Endothelial cell (in vitro differentiated cells): Measurements from ENCODE around the gene LRRFIP1. TPM values are rescaled to one million over a fixed set of nuclear protein-coding genes. Genes with fewer than 3 reads are reported as not detected.

Experiments
- DNase-seq: peaks from one replicate; pipeline ENCODE4 v3.0.0; 2021; ENCODE audit warnings: low spot score
- H3K27ac Mint-ChIP-seq: one replicate; pipeline ENCODE4 v1.8.0; 2021; ENCODE audit warnings: mixed read lengths, inconsistent platforms; ENCODE audit not compliant: unreplicated experiment
- H3K27me3 Mint-ChIP-seq: one replicate; pipeline ENCODE4 v1.8.0; 2021; ENCODE audit warnings: mild to moderate bottlenecking, moderate library complexity, mixed read lengths, inconsistent platforms; ENCODE audit not compliant: unreplicated experiment
- H3K36me3 Mint-ChIP-seq: one replicate; pipeline ENCODE4 v1.8.0; 2021; ENCODE audit warnings: mild to moderate bottlenecking, low read depth, mixed read lengths, inconsistent platforms; ENCODE audit not compliant: unreplicated experiment
- H3K4me1 Mint-ChIP-seq: one replicate; pipeline ENCODE4 v1.8.0; 2021; ENCODE audit warnings: mild to moderate bottlenecking, mixed read lengths, inconsistent platforms; ENCODE audit not compliant: unreplicated experiment
- H3K4me3 Mint-ChIP-seq: one replicate; pipeline ENCODE4 v1.8.0; 2021; ENCODE audit warnings: mild to moderate bottlenecking, mixed read lengths, inconsistent platforms; ENCODE audit not compliant: unreplicated experiment
- H3K9me3 Mint-ChIP-seq: one replicate; pipeline ENCODE4 v1.8.0; 2021; ENCODE audit warnings: mixed read lengths, inconsistent platforms; ENCODE audit not compliant: unreplicated experiment
- total RNA-seq: library from RNA; stranded (reverse); fragmentation: NEBNext Ultra II Directional; extraction: Animal tissue kit (Norgen Biotek cat#: 25700); gene quantifications from one replicate; pipeline ENCODE4 v1.2.1, GENCODE V29; 2021; ENCODE audit not compliant: unreplicated experiment
- TF ChIP-seq, protein P1 (sequence below): fragments of 200-600 bp; sonication (generic); IDR thresholded peaks from one replicate; pipeline ENCODE4 v1.5.0; 2021; ENCODE audit warnings: antibody characterized with exemption; ENCODE audit not compliant: unreplicated experiment

LRRFIP1 gene
- total RNA-seq, 1 donor from 2014 or later = 105 TPM

DNA sequence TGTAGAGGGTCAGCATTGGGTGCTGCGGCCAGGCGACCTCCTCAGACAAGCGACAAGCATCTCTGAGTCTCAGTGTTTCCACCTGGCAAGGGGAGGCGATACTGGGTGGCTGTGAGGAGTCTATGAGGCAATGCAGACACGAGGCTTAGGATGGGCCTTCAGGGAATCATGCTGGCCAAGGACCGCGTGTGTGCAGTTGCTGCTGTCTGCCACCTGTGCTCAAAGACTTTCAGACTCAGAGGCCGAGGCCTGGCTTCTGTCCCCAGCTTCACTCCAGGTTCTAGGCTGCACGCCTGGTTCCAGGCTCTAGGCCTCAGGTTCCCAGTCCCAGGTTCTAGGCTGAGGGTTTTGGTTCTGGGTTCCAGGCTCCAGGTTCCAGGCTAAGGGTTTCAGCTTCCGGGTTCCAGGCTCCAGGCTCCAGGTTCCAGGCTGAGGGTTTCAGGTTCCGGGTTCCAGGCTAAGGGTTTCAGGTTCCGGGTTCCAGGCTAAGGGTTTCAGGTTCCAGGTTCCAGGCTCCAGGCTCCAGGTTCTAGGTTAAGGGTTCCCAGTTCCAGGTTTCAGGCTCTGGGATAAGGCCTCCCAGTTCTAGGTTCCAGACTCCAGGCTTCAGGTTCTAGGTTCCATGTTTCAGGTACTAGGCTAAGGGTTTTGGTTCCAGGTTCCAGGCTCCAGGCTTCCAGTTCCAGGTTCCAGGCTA is 14.8 kb downstream of the LRRFIP1 start:
- Mint-ChIP-seq H3K27ac (no peak overlapping the region), H3K27me3 (peaks cover 8% of the 10 kb centered on the region), H3K4me1 (peaks cover 34% of the 10 kb centered on the region), H3K4me3 (no peak overlapping the region), H3K36me3 (peaks cover 10% of the 10 kb centered on the region), H3K9me3 (no peaks in the 10 kb centered on the region)
- DNase-seq = no peak
- TF ChIP-seq, protein P1, sequence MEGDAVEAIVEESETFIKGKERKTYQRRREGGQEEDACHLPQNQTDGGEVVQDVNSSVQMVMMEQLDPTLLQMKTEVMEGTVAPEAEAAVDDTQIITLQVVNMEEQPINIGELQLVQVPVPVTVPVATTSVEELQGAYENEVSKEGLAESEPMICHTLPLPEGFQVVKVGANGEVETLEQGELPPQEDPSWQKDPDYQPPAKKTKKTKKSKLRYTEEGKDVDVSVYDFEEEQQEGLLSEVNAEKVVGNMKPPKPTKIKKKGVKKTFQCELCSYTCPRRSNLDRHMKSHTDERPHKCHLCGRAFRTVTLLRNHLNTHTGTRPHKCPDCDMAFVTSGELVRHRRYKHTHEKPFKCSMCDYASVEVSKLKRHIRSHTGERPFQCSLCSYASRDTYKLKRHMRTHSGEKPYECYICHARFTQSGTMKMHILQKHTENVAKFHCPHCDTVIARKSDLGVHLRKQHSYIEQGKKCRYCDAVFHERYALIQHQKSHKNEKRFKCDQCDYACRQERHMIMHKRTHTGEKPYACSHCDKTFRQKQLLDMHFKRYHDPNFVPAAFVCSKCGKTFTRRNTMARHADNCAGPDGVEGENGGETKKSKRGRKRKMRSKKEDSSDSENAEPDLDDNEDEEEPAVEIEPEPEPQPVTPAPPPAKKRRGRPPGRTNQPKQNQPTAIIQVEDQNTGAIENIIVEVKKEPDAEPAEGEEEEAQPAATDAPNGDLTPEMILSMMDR = no peak

DNA sequence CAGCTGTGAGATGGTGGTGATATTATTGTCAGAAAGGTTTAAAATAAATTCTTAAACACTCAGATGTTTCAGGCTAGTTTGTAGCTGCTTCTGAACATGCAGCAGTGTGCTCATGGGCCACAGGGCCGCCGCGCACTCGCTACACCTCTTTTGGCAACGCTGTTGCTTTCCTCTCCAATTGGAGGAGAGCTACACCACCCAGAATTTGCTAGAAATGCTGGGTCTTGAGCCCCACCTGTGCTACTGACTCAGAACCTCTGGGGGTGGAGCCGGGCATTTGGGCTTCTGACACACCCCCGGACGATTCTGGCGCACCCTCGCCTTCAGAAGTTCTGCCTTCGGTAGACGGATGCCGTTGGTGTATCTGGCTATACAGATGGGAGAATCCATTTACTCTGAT is 15.7 kb downstream of the LRRFIP1 start:
- Mint-ChIP-seq H3K27ac (no peak overlapping the region), H3K27me3 (peaks cover 5% of the 10 kb centered on the region), H3K4me1 (peaks cover 39% of the 10 kb centered on the region), H3K36me3 (peaks cover 10% of the 10 kb centered on the region), H3K4me3 (no peak overlapping the region), H3K9me3 (no peaks in the 10 kb centered on the region)
- no peak for DNase-seq
- TF ChIP-seq, protein P1 = no peak

DNA sequence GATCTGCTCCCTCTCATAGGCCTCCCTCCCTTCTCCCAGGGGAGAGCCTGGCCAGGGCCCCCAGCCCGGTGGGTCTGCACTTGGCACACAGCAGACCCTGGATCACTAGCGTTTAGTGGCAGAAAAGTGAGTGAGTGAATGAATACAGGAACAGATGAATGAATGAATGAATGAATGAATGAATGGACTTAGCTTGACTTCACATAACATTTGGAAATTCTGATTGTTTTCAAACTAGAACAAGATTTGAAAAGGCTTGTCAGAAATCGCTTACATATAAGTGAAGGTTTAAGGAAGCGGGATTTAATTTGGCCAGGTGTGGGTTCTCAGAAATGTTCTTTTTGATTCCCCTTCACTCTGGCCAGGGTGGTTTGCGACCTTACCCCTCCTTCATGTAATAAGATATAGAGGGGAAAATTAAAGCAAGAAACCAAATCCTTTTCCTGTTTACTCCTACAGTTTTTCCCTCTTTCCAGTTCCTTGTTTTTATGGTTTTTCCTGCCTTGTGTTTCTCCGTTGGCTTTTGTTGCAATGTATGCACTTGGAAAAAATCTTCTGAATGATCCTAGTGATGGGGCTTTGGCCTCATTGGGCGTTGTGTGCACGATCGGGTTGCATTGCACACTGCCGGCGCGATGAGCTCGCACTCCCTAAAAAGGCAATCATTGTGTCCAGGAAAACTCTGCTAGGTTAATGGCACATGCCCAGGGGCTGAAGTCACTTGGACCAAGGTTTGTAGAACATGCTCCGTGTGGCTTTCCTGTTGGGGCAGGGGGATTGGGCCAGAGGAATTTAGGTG is 16.4 kb downstream of the LRRFIP1 start:
- no peak for DNase-seq
- Mint-ChIP-seq H3K4me3 (peak overlapping the region; percentile 52), H3K27me3 (peaks cover 5% of the 10 kb centered on the region), H3K9me3 (no peaks in the 10 kb centered on the region), H3K36me3 (peaks cover 10% of the 10 kb centered on the region), H3K4me1 (peaks cover 45% of the 10 kb centered on the region), H3K27ac (peak overlapping the region; percentile 88)
- TF ChIP-seq, protein P1 = no peak

DNA sequence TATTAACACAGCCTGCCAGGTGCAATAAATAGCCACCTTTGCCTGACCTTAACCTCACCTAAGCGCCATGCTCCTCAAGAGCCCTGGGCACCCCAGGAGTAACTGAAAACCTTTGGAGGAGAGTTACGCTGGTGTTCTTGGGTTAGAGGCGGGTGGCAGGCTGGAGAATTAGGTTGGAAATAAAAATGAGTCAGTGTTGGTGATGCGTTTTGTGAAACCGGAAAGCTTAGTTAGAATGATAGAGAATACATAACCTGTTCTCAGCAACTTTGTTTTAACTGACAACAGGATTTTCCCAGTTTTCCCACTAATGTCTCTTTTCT is 17.0 kb downstream of the LRRFIP1 start:
- no peak overlapping the region for H3K27ac Mint-ChIP-seq
- H3K4me3 Mint-ChIP-seq = no peak overlapping the region
- H3K9me3 Mint-ChIP-seq = no peaks in the 10 kb centered on the region
- TF ChIP-seq, protein P1 = no peak
- peaks cover 10% of the 10 kb centered on the region for H3K36me3 Mint-ChIP-seq
- peaks cover 5% of the 10 kb centered on the region for H3K27me3 Mint-ChIP-seq
- peaks cover 46% of the 10 kb centered on the region for H3K4me1 Mint-ChIP-seq
- DNase-seq = no peak

DNA sequence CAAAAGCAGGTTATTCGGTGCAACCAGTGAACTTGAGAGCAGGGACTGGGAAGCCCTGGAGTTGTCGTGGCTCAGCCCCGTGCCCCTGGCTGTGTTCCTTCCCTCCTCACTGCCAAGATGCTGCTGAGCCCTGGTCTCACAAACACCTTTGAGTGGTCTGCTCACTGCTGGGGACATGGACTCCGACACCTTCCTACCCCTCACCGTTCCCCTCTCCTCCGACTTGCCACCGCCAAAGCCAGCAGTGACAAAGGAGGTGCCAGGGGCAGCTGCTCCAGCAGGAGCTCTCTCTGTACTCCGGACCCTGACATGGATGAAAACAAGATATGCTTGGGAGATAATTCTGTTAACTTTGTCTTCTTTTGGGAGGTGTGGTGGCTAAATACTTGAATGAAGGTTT is 17.9 kb downstream of the LRRFIP1 start:
- Mint-ChIP-seq H3K9me3 (no peaks in the 10 kb centered on the region), H3K27me3 (peaks cover 5% of the 10 kb centered on the region), H3K36me3 (peaks cover 15% of the 10 kb centered on the region), H3K4me3 (no peak overlapping the region), H3K4me1 (peaks cover 52% of the 10 kb centered on the region), H3K27ac (no peak overlapping the region)
- DNase-seq = no peak
- TF ChIP-seq, protein P1 = no peak
